OCI-LY1 (cell line): Measurements from ENCODE around the gene CHMP4B.

ENCODE experiments used
- H2AFZ ChIP-seq: fragments of 200-600 bp; sonication (generic), shearing (Covaris generic); 2 replicates; pipeline ENCODE4 v1.6.0; 2014; ENCODE audit warnings: antibody characterized with exemption, mild to moderate bottlenecking, low read length
- H3F3A ChIP-seq: fragments of 200-600 bp; sonication (generic), shearing (Covaris generic); 2 replicates; pipeline ENCODE4 v1.6.0; 2014; ENCODE audit warnings: mild to moderate bottlenecking, antibody characterized with exemption, low read length, moderate library complexity; ENCODE audit not compliant: insufficient read depth
- H3K27ac ChIP-seq: fragments of 200-600 bp; sonication (generic); 2 replicates; pipeline ENCODE4 v1.5.1; 2014; ENCODE audit warnings: low read length, mixed run types, mild to moderate bottlenecking, low read depth; ENCODE audit not compliant: poor library complexity, severe bottlenecking
- H3K27me3 ChIP-seq: fragments of 200-600 bp; sonication (generic); 2 replicates; pipeline ENCODE4 v1.6.0; 2014; ENCODE audit warnings: antibody characterized with exemption, mild to moderate bottlenecking, low read length, moderate library complexity; ENCODE audit not compliant: insufficient read depth
- H3K36me3 ChIP-seq: fragments of 200-600 bp; sonication (generic); 2 replicates; pipeline ENCODE4 v1.6.1; 2014; ENCODE audit warnings: mild to moderate bottlenecking, antibody characterized with exemption, low read length, moderate library complexity, mixed read lengths; ENCODE audit not compliant: insufficient read depth
- H3K4me1 ChIP-seq: fragments of 200-600 bp; sonication (generic); 2 replicates; pipeline ENCODE4 v1.5.1; 2014; ENCODE audit warnings: mild to moderate bottlenecking, low read length, moderate library complexity; ENCODE audit not compliant: insufficient read depth, severe bottlenecking
- H3K4me2 ChIP-seq: fragments of 200-600 bp; sonication (generic), shearing (Covaris generic); 2 replicates; pipeline ENCODE4 v1.6.1; 2014; ENCODE audit warnings: low read length
- H3K4me3 ChIP-seq: fragments of 200-600 bp; sonication (generic); 2 replicates; pipeline ENCODE4 v1.5.1; 2014; ENCODE audit warnings: low read length, low read depth, mild to moderate bottlenecking, mixed read lengths; ENCODE audit not compliant: poor library complexity, severe bottlenecking
- H3K79me2 ChIP-seq: fragments of 200-600 bp; shearing (Covaris generic); 2 replicates; pipeline ENCODE4 v1.6.1; 2016; ENCODE audit warnings: mixed run types, low read length, mixed read lengths; ENCODE audit not compliant: insufficient read depth
- H3K9ac ChIP-seq: fragments of 200-600 bp; sonication (generic), shearing (Covaris generic); 2 replicates; pipeline ENCODE4 v1.6.1; 2014; ENCODE audit warnings: mild to moderate bottlenecking, low read length, mixed read lengths
- H3K9me2 ChIP-seq: fragments of 200-600 bp; sonication (generic), shearing (Covaris generic); 2 replicates; pipeline ENCODE4 v1.6.1; 2014; ENCODE audit warnings: low read depth, mild to moderate bottlenecking, low read length, mixed read lengths
- H3K9me3 ChIP-seq: fragments of 200-600 bp; shearing (Covaris generic); 2 replicates; pipeline ENCODE4 v1.6.1; 2014; ENCODE audit warnings: low read length, mixed read lengths
- H4K20me1 ChIP-seq: fragments of 200-600 bp; sonication (generic), shearing (Covaris generic); 2 replicates; pipeline ENCODE4 v1.6.0; 2016; ENCODE audit warnings: mild to moderate bottlenecking, low read length; ENCODE audit not compliant: insufficient read depth
- CTCF ChIP-seq: fragments of 200-600 bp; sonication (generic), shearing (Covaris generic); IDR thresholded peaks from 2 replicates; pipeline ENCODE4 v1.5.1; 2017; ENCODE audit warnings: mild to moderate bottlenecking, antibody characterized with exemption, low read length, moderate library complexity, mixed read lengths
- EZH2 ChIP-seq: fragments of 200-600 bp; sonication (generic), shearing (Covaris generic); IDR thresholded peaks from 2 replicates; pipeline ENCODE4 v1.8.0; 2017; ENCODE audit warnings: borderline replicate concordance, mixed run types, mild to moderate bottlenecking, antibody characterized with exemption, low read length, moderate library complexity, mixed read lengths

Gene CHMP4B

DNA sequence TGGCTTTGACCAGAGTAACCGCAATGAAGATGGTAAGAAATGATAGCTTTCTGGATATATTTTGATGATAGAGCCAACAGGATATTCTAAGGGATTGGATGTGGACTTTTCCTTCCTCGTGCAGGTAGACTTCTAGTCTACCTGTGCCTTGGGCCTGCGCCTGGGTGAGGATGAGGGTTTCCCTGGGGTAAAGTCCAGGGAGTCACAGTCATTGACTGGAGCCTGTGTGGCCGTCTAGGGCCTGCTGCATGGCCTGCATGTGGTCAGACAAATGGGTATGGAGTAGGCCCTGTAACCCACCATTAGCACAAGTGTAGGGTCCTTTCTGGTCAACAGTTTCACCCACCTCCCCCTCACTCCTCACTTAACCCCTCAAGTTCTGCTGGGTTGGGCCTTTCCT lies 12.7 kb upstream of the CHMP4B start:
- Histone ChIP-seq H3K4me3 (no peak overlapping the region), H3K4me1 (no peaks in the 10 kb centered on the region), H3K4me2 (no peak overlapping the region), H3K9me2 (no peaks in the 10 kb centered on the region), H3K27ac (no peak overlapping the region), H3K9ac (no peak overlapping the region), H3K27me3 (no peaks in the 10 kb centered on the region), H3K36me3 (no peaks in the 10 kb centered on the region), H3K79me2 (no peaks in the 10 kb centered on the region), H3F3A (no peaks in the 10 kb centered on the region), H4K20me1 (no peaks in the 10 kb centered on the region), H3K9me3 (no peaks in the 10 kb centered on the region), H2AFZ (no peak overlapping the region)
- no peak for TF ChIP-seq CTCF
- no peak for TF ChIP-seq EZH2

DNA sequence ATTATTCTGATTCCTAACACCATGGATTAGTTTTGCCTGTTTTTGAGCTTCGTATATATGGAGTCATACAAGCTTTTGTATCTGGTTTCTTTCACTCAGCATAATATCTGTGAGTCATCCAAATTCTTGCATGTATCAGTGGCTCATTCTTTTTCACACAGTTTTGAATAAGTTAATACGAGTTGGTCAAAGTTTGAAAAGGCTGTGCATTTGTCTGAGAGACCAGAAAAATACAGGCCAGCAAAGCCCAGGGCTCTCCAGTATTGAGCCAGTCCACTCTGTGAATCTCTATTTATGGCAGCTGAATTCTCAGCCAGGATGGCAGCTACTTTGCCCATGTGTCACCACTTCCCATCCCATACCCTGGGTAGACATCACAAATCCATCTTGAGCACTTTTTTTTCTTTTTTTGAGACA lies 7.2 kb upstream of the CHMP4B start:
- Histone ChIP-seq H3K36me3 (no peaks in the 10 kb centered on the region), H3K9me2 (no peaks in the 10 kb centered on the region), H3F3A (no peaks in the 10 kb centered on the region), H4K20me1 (no peaks in the 10 kb centered on the region), H3K9ac (no peak overlapping the region), H3K27me3 (no peaks in the 10 kb centered on the region), H3K79me2 (no peaks in the 10 kb centered on the region), H3K27ac (no peak overlapping the region), H3K4me3 (no peak overlapping the region), H3K4me1 (no peaks in the 10 kb centered on the region), H3K9me3 (no peaks in the 10 kb centered on the region), H3K4me2 (no peak overlapping the region), H2AFZ (no peak overlapping the region)
- no peak for TF ChIP-seq CTCF
- no peak for TF ChIP-seq EZH2

DNA sequence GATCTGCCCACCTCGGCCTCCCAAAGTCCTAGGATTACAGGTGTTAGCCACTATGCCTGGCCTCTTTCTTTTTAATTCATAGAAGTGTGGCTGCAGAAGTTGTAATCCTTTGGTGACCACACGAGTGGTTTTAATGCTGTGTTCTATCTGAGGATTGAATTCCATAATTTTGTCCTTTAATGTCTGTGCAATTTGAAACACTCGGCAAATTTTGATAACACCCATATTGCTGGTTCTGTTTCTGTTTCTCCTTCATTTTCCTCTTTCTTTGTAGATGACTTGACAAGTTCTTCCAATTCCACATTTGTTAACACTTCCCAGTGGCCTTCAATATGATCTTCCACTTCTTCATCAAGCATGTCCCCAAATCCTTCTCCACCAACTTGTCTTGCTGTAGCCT lies 2.8 kb upstream of the CHMP4B start:
- Histone ChIP-seq H3K36me3 (no peaks in the 10 kb centered on the region), H3K4me1 (peaks cover 18% of the 10 kb centered on the region), H3F3A (no peaks in the 10 kb centered on the region), H3K27me3 (no peaks in the 10 kb centered on the region), H3K9me2 (no peaks in the 10 kb centered on the region), H3K9me3 (no peaks in the 10 kb centered on the region), H3K27ac (no peak overlapping the region), H3K4me3 (no peak overlapping the region), H4K20me1 (no peaks in the 10 kb centered on the region), H3K79me2 (peaks cover 17% of the 10 kb centered on the region), H3K4me2 (no peak overlapping the region), H2AFZ (no peak overlapping the region), H3K9ac (no peak overlapping the region)
- TF ChIP-seq CTCF = no peak
- TF ChIP-seq EZH2 = no peak
